Keratinocyte (primary cell): ENCODE data around the gene SLC40A1.

Experiments
- EZH2 ChIP-seq: IDR thresholded peaks from one replicate; pipeline ENCODE4 v1.6.1; 2012; ENCODE audit warnings: inconsistent platforms, mild to moderate bottlenecking, low read length, moderate library complexity
- TF ChIP-seq, protein P1 (sequence below), 3 experiments: IDR thresholded peaks in 1 of 3; conservative IDR thresholded peaks in 1 of 3; optimal IDR thresholded peaks in 1 of 3; 2 replicates in 2 of 3; 3 replicates in 1 of 3; pipeline versions ENCODE3 to v1.5.1; 2011; ENCODE audit warnings: low read length in 3 of 3, mild to moderate bottlenecking in 3 of 3, moderate library complexity in 2 of 3, control low read depth in 1 of 3, inconsistent platforms in 1 of 3; ENCODE audit not compliant: insufficient read depth in 2 of 3; ENCODE audit errors: extremely low read depth in 1 of 3

GRCh38 chr2:189570570-189571031 lies 10.0 kb downstream of the SLC40A1 start:
- TF ChIP-seq, protein P1, sequence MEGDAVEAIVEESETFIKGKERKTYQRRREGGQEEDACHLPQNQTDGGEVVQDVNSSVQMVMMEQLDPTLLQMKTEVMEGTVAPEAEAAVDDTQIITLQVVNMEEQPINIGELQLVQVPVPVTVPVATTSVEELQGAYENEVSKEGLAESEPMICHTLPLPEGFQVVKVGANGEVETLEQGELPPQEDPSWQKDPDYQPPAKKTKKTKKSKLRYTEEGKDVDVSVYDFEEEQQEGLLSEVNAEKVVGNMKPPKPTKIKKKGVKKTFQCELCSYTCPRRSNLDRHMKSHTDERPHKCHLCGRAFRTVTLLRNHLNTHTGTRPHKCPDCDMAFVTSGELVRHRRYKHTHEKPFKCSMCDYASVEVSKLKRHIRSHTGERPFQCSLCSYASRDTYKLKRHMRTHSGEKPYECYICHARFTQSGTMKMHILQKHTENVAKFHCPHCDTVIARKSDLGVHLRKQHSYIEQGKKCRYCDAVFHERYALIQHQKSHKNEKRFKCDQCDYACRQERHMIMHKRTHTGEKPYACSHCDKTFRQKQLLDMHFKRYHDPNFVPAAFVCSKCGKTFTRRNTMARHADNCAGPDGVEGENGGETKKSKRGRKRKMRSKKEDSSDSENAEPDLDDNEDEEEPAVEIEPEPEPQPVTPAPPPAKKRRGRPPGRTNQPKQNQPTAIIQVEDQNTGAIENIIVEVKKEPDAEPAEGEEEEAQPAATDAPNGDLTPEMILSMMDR (optimal IDR thresholded peaks at IDR 0.05 in 1 of 3, IDR thresholded peaks at IDR 0.05 in 1 of 3, conservative IDR thresholded peaks at IDR 0.05 in 1 of 3; ENCODE audit: extremely low read depth in 1 of 3, insufficient read depth in 2 of 3, low read length in 3 of 3): no peak
- no peak for TF ChIP-seq EZH2
